ACC112 (cell line): ENCODE results near the gene TXNRD3.
"Not testable (repeated sequence)": the region's sequence is repeated elsewhere in the genome, so short reads cannot be mapped to it uniquely, and the experiment has no call there.

Experiments used
- H2AFZ ChIP-seq: fragments of 200-600 bp; sonication (generic); one replicate; pipeline ENCODE4 v1.6.0; 2017; ENCODE audit warnings: antibody characterized with exemption, low read length; ENCODE audit not compliant: unreplicated experiment
- H3K27ac ChIP-seq: fragments of 200-600 bp; sonication (generic); 2 replicates; pipeline ENCODE4 v1.5.1; 2014; ENCODE audit warnings: low read depth, mild to moderate bottlenecking, antibody characterized with exemption, low read length, moderate library complexity
- H3K27me3 ChIP-seq: fragments of 200-600 bp; sonication (generic); 2 replicates; pipeline ENCODE4 v1.6.1; 2014; ENCODE audit warnings: mild to moderate bottlenecking, antibody characterized with exemption, low read length, moderate library complexity, mixed read lengths; ENCODE audit not compliant: insufficient read depth
- H3K36me3 ChIP-seq: fragments of 200-600 bp; sonication (generic); 2 replicates; pipeline ENCODE4 v1.6.1; 2016; ENCODE audit warnings: mild to moderate bottlenecking, antibody characterized with exemption, low read length, moderate library complexity, mixed read lengths; ENCODE audit not compliant: insufficient read depth
- H3K4me1 ChIP-seq: fragments of 200-600 bp; sonication (generic); one replicate; pipeline ENCODE4 v1.6.1; 2016; ENCODE audit warnings: low read length, mixed read lengths; ENCODE audit not compliant: insufficient read depth, unreplicated experiment, control insufficient read depth
- H3K4me3 ChIP-seq: fragments of 200-600 bp; sonication (generic); 2 replicates; pipeline ENCODE4 v1.5.1; 2014; ENCODE audit warnings: mild to moderate bottlenecking, low read depth, low read length
- H3K79me2 ChIP-seq: fragments of 200-600 bp; sonication (generic); one replicate; pipeline ENCODE4 v1.6.0; 2016; ENCODE audit warnings: low read length; ENCODE audit not compliant: control insufficient read depth, unreplicated experiment, insufficient read depth

The TXNRD3 gene

DNA sequence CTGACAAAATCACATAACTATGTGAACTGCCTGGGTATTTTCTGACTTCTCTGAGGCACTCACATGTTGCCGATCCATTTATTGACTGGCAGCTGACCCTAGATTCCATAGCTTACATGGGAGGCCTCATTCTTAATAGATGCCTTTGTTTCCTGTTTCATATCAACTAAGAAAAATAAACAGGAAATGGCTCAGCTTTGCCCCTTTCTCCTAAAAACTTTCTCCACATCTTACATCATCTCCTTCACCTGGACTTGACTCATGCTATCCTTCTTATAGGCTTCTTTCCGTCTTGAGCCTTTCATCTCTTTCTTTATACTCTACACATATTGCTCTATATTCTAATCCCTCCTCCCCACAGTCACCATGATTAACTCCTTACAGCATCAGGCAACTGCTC lies 38.0 kb downstream of the TXNRD3 start:
- Histone ChIP-seq H3K27me3 (no peaks in the 10 kb centered on the region), H3K36me3 (0 out of 2 replicates have a peak, but pooled peaks cover 7% of the 10 kb centered on the region), H3K4me3 (no peak overlapping the region), H3K79me2 (no peaks in the 10 kb centered on the region), H3K27ac (no peak overlapping the region), H3K4me1 (peaks cover 53% of the 10 kb centered on the region), H2AFZ (no peak overlapping the region)

DNA sequence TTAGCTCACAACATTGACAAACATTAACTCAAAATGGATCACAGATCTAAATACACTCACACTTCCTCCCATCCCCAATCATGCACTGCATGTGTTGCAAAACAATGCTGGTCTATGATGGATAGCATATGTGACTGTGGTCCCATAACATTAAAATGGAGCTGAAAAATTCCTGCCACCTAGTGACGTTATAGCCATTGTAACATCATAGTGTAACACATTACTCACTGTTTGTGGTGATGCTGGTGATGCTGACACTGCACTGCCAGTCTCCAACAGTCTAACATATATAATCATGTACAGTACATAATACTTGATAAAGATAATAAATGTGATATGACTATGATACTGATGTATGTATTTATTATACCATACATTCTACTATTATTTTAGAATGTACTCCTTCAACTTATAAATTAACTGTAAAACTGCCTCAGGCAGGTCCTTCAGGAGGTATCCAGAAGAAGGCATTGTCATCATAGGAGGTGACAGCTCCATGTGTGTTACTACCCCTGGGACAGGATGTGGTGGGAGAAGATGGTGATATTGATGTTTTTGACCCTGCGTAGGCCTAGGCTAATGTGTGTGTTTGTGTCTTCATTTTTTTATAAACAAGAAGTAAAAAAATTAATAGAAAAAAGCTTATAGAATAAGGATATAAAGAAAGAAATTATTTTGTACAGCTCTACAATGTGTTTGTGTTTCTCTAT lies 41.3 kb downstream of the TXNRD3 start:
- no peak overlapping the region for H3K27ac ChIP-seq
- 0 out of 2 replicates have a peak, but pooled peaks cover 7% of the 10 kb centered on the region for H3K36me3 ChIP-seq
- no peaks in the 10 kb centered on the region for H3K27me3 ChIP-seq
- H2AFZ ChIP-seq, result no peak overlapping the region
- H3K4me1 ChIP-seq, result peaks cover 20% of the 10 kb centered on the region
- H3K4me3 ChIP-seq, result no peak overlapping the region
- no peaks in the 10 kb centered on the region for H3K79me2 ChIP-seq

DNA sequence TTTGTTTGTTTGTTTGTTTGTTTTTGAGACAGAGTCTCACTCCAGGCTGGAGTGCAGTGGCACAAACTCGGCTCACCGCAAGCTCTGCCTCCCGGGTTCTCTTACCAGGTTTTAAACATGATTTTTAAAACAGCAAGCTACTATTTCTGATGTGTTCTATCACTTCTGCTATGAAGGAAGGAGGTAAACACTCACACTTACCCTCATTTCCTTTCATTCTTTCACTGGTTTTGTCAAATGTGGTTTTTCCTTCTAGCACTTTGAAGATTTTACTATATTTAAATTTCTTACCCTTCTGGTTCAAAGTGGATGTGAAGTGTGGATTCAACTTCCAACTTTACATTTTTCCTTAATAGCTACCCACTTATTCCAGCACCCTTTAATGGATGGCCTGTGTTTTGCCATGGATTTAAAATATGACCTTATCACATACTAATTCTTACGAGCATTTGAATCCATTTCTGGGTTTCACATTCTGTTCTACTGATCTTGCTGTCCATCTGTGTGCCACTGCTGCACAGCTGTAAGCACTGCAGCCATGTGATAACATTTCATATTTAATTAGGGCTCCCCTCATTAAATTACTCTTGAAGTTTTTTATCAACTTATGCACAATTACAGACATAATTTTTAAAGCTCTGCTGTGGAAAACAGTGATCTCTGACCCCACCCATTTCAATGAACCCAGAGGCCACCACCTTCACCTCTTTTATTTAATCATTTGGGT lies 42.3 kb downstream of the TXNRD3 start:
- no peak overlapping the region for H2AFZ ChIP-seq
- H3K79me2 ChIP-seq, result no peaks in the 10 kb centered on the region
- H3K27me3 ChIP-seq, result no peaks in the 10 kb centered on the region
- peaks cover 14% of the 10 kb centered on the region for H3K4me1 ChIP-seq
- 0 out of 2 replicates have a peak, but pooled peaks cover 7% of the 10 kb centered on the region for H3K36me3 ChIP-seq
- no peak overlapping the region for H3K27ac ChIP-seq
- no peak overlapping the region for H3K4me3 ChIP-seq

DNA sequence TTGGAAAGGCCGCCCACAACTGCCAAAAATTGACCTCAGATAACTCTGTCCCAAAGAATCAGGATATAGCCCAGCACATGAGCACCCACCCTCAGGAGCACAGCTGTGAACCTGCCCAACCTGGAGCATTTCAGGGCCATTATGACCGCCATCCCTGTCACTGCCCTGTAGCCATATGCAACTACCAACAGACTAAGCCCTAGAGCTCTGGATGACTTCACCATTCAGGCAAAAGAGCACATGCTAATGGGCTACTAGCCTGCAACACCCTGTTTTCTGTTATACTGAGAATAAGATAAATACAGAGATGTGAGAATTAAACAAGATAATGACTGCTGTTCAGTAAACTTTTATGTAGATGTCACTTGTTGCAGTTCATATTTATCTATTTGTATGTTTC lies 45.0 kb downstream of the TXNRD3 start:
- Histone ChIP-seq H2AFZ (no peak overlapping the region), H3K79me2 (no peaks in the 10 kb centered on the region), H3K27me3 (no peaks in the 10 kb centered on the region), H3K36me3 (peaks cover under 1% of the 10 kb centered on the region; the same call in 1 of the 2 replicates), H3K27ac (no peak overlapping the region), H3K4me1 (peaks cover 14% of the 10 kb centered on the region), H3K4me3 (no peak overlapping the region)

DNA sequence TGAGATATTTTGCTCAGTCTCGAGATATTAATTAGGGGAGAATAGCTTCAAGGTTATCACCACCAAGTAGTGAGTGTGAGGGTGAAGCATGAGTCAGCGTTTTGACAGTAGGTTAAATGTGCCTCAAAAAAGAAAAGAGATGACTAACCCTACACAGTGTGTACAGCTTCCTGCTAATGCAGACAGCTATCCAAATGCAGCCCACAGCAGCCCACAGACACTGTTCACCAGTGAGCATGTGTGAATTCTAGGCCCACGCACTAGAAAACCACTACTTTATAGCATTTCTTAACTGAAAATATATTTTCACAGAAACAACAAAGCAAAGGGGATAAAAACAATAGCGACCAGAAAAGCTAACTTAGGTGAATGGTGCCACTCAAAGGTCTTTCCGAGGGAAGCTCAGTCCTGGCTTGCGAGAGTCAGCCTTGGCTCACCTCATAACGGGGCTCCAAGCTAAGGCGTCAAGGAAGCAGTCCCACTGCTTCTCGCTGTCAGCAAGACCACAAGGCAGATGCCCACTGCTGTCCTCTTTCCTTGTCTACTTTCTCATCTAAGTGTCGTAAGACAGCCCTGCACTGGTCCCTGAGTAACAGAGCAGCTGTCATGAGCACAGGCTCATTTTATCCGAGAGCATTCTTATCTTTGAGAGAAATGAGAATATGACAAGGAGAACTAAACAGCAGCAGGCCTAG lies 47.6 kb downstream of the TXNRD3 start:
- H2AFZ ChIP-seq, result no peak overlapping the region
- H3K4me3 ChIP-seq, result no peak overlapping the region
- peaks cover 14% of the 10 kb centered on the region for H3K4me1 ChIP-seq
- no peaks in the 10 kb centered on the region for H3K79me2 ChIP-seq
- H3K36me3 ChIP-seq, result peaks cover 14% of the 10 kb centered on the region
- 0 out of 2 replicates have a peak overlapping the region, but pooled peaks have one; percentile 6 for H3K27ac ChIP-seq
- H3K27me3 ChIP-seq, result no peaks in the 10 kb centered on the region

DNA sequence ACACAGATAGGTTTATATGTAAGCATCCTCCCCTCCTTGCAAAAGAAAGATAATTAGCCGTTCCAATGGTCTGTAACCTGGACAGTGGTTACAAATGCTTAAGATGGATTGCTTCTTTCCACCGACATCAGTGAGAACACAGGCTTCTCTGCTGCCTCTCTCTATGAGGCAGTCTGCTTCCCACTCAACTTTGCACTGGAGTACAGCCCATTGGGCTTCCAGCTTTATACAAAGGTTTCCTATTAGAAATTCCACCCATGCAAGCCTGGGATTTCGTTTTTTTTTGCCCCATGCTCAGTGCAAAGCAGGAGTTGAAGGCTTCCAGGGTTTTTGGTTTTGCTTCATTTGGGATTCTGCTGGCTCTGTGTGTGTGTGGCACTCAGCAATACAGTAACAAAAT lies 48.9 kb downstream of the TXNRD3 start:
- Histone ChIP-seq H2AFZ (no peak overlapping the region), H3K79me2 (no peaks in the 10 kb centered on the region), H3K4me1 (peaks cover 14% of the 10 kb centered on the region), H3K27ac (no peak overlapping the region), H3K4me3 (no peak overlapping the region), H3K36me3 (peaks cover 14% of the 10 kb centered on the region), H3K27me3 (no peaks in the 10 kb centered on the region)

DNA sequence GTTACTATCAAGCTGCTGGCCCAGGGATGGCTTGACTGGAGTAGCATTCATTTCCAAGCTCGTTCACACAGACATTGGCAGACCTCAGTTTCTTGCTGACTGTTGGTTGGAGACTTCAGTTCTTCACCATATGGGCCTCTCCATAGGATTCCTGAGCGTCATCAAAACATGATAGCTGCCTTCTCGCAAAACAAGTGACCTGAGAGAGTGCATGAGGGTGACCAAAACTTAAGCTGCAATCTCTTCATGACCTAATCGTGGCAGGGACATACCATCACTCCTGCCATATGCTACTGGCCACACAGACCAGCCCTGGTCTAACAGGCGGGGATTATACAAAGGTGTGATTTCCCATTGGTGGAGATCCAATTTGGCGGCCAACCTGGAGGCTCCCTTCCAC lies 50.2 kb downstream of the TXNRD3 start:
- H3K4me1 ChIP-seq, result peaks cover 14% of the 10 kb centered on the region
- no peak overlapping the region for H2AFZ ChIP-seq
- H3K27ac ChIP-seq, result no peak overlapping the region
- H3K27me3 ChIP-seq, result no peaks in the 10 kb centered on the region
- H3K4me3 ChIP-seq, result no peak overlapping the region
- peaks cover 14% of the 10 kb centered on the region for H3K36me3 ChIP-seq
- no peaks in the 10 kb centered on the region for H3K79me2 ChIP-seq

DNA sequence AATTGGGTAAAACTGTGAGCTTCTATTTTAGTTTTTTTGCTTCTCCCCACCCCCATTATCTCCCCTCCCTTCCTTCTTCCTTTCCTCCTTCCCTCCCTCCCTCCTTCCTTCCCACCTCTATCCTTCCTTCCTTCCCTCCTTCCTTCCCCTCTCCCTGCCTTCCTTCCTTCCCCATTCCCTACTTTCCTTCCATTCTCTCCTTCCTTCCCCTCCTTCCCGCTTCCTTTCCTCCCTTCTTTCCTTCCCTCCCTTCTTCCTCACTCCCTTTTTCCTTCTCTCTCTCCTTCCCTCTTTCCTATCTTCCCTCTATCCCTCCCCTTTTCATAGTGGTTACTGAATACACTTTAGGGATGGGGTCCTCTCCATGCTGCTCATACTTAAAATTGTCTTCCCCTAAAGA lies 55.8 kb downstream of the TXNRD3 start:
- Histone ChIP-seq H2AFZ (no peak overlapping the region), H3K79me2 (no peaks in the 10 kb centered on the region), H3K4me3 (no peak overlapping the region), H3K27ac (no peak overlapping the region), H3K27me3 (no peaks in the 10 kb centered on the region), H3K36me3 (peaks cover 7% of the 10 kb centered on the region), H3K4me1 (no peaks in the 10 kb centered on the region)

DNA sequence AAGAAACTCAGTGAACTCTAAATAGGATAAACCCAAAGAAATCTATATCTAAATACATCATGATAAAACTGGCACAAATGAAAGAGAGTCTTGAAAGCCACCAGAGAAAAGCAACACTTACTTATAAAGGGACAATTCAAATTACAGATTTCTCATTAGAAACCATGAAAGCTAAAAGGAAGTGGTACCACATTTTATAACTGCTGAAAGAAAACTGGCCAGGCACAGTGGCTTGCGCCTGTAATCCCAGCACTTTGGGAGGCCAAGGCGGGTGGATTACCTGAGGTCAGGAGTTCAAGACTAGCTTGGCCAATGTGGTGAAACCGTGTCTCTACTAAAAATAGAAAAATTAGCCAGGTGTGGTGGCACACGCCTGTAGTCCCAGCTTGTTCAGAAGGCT lies 59.4 kb downstream of the TXNRD3 start:
- not testable (repeated sequence) for H2AFZ ChIP-seq, H3K4me3 ChIP-seq, H3K4me1 ChIP-seq, H3K79me2 ChIP-seq, H3K36me3 ChIP-seq, H3K27ac ChIP-seq, H3K27me3 ChIP-seq

DNA sequence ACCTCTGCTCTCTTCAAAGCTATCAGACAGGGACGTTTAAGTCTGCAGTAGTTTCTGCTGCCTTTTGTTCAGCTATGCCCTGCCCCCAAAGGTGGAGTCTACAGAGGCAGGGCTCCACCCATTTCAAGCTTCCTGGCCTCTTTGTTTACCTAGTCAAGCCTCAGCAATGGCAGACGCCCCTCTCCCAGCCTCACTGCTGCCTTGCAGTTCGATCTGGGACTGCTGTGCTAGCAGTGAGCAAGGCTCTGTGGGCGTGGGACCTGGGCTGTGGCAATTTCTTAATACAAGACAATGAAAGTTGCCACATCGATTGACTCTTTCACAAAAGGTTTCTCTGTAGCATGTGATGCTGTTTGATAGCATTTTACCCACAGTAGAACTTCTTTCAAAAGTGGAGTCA lies 63.4 kb downstream of the TXNRD3 start:
- H3K27me3 ChIP-seq, H3K4me3 ChIP-seq, H3K79me2 ChIP-seq, H3K4me1 ChIP-seq, H3K27ac ChIP-seq, H2AFZ ChIP-seq, H3K36me3 ChIP-seq: not testable (repeated sequence)
